T-helper 1 cell treated with Interleukin-12 subunit alpha and Interleukin-12 subunit beta and Interleukin-4 antibody, amounts not matched to agents 30 μg/mL and 1 μg/mL, for 36 hours (primary cell): Measurements from ENCODE around the gene GPR3.
"Not testable (repeated sequence)": the region's sequence is repeated elsewhere in the genome, so short reads cannot be mapped to it uniquely, and the experiment has no call there.

ENCODE experiments used
- H3K27ac Mint-ChIP-seq: one replicate; pipeline ENCODE4 v1.8.0; 2021; ENCODE audit warnings: mild to moderate bottlenecking, mixed read lengths
- H3K27me3 Mint-ChIP-seq: one replicate; pipeline ENCODE4 v1.8.0; 2021; ENCODE audit warnings: low read depth, mixed read lengths
- H3K36me3 Mint-ChIP-seq: one replicate; pipeline ENCODE4 v1.8.0; 2021; ENCODE audit warnings: low read depth, mixed read lengths
- H3K4me1 Mint-ChIP-seq: one replicate; pipeline ENCODE4 v1.8.0; 2021; ENCODE audit warnings: low read depth, mixed read lengths
- H3K4me3 Mint-ChIP-seq: one replicate; pipeline ENCODE4 v1.8.0; 2021; ENCODE audit warnings: mild to moderate bottlenecking, moderate library complexity, mixed read lengths
- H3K9me3 Mint-ChIP-seq: one replicate; pipeline ENCODE4 v1.8.0; 2021; ENCODE audit warnings: mixed read lengths

The GPR3 gene

GRCh38 chr1:27431601-27431940, 39.1 kb downstream of the GPR3 start:
- Mint-ChIP-seq H3K27me3 (no peaks in the 10 kb centered on the region), H3K36me3 (peaks cover 20% of the 10 kb centered on the region), H3K27ac (peak overlapping the region; percentile 75), H3K4me1 (peaks cover 61% of the 10 kb centered on the region), H3K9me3 (no peaks in the 10 kb centered on the region), H3K4me3 (no peak overlapping the region)

DNA sequence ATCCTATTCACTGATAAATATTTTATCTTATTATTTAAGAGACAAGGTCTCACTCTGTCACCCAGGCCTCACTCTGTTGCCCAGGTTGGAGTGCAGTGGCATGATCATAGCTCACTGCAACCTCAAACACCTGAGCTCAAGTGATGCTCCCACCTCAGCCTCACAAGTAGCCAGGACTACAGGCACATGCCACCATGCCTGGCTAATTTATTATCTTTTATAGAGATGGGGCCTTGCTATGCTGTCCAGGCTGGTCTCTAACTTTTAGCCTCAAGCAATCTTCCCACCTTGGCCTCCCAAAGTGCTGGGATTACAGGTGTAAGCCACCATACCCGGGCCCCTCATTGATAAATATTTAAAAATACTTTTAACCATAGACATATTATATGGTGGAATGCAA, 40.3 kb downstream of the GPR3 start:
- H3K27ac Mint-ChIP-seq, H3K9me3 Mint-ChIP-seq, H3K4me3 Mint-ChIP-seq, H3K27me3 Mint-ChIP-seq: not testable (repeated sequence)
- peaks cover 63% of the 10 kb centered on the region for H3K4me1 Mint-ChIP-seq
- peaks cover 12% of the 10 kb centered on the region for H3K36me3 Mint-ChIP-seq

DNA sequence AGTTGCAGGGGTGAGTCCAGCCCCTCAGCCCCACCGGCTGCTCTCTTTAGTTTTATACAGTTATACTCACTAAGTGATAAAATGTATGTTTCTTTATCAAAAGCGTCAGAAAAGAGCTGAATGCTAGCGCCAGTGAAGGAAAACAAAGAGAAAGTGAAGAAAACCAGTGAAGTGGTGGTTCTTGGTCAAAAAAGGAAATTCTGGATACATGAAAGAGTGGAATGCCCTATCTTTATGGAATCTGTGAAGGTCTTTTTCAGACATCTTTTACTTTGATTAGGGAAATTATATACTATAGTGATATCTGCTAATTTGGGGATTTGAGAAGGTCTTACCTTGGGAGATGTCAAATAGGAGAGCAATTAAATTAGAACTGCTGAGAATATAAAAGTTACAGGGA, 41.3 kb downstream of the GPR3 start:
- no peaks in the 10 kb centered on the region for H3K27me3 Mint-ChIP-seq
- no peak overlapping the region for H3K4me3 Mint-ChIP-seq
- no peaks in the 10 kb centered on the region for H3K9me3 Mint-ChIP-seq
- H3K4me1 Mint-ChIP-seq: peaks cover 62% of the 10 kb centered on the region
- H3K27ac Mint-ChIP-seq: no peak overlapping the region
- H3K36me3 Mint-ChIP-seq: peaks cover 4% of the 10 kb centered on the region

GRCh38 chr1:27435566-27436203, 43.3 kb downstream of the GPR3 start:
- Mint-ChIP-seq H3K36me3 (peaks cover 10% of the 10 kb centered on the region), H3K4me3 (peak overlapping the region; percentile 43), H3K9me3 (no peaks in the 10 kb centered on the region), H3K4me1 (peaks cover 63% of the 10 kb centered on the region), H3K27ac (peak overlapping the region; percentile 28), H3K27me3 (no peaks in the 10 kb centered on the region)

DNA sequence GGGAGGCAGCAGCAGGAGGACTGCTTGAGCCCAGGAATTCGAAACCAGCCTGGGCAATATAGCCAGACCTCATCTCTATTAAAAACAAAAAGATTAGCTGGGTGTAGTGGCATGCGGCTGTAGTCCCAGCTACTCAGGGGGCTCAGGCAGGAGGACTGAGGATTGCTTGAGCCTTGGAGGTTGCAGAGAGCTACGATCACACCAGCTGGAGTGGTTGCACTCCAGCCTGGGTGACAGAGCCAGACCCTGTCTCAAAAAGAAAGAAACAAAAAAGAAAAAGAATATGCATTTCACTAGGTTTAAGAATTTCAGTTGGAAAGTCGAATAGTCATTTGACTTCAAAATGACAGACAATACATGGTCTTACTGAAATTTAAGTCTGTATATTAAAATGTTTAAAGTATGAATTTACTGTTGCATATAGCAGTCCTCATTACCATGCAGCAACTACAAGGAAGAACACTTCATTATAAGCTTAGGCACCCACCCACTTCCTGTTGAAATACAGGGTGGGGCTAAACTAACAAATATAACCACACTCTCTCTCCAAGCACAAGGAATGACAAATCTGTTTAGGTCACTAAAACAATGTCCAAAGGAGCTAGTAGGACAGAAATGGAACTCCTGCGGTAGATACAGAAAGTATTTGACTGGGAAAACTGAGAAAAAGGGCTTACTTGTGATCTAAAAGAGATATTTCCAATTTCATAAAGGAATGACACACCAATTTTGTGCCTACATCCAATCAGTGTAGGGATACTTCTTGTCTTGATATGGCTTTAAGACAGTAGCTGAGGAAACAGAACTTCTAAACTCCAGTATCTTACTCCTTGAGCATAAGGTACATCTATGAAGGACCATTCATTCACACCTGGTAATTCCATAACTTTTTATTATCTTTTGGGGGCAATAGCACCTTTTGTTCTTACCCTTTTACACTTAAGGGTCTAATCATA, 44.1 kb downstream of the GPR3 start:
- peak overlapping the region; percentile 43 for H3K4me3 Mint-ChIP-seq
- peaks cover 55% of the 10 kb centered on the region for H3K4me1 Mint-ChIP-seq
- H3K36me3 Mint-ChIP-seq: peaks cover 10% of the 10 kb centered on the region
- no peaks in the 10 kb centered on the region for H3K27me3 Mint-ChIP-seq
- H3K27ac Mint-ChIP-seq: peak overlapping the region; percentile 28
- H3K9me3 Mint-ChIP-seq: no peaks in the 10 kb centered on the region

DNA sequence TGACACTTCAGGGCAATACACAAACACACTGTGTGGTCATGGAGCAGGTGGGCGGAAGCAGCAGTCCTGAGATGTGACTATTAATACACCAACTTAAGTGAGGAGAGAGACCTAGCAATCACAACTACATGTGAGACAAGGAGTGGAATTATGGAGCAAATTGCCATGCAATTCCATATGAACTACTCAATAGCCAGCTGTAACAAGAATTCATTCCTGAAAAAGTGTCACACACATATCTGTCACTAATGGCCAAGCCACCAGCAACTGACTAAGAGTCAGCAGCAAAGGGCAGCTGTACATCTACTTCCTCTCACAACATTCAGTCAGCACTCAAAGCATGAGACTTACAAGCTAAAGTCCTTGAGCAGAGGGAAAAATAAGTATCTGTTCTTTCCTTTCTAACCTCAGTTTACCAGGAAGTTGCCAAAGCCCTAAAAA, 46.2 kb downstream of the GPR3 start:
- no peaks in the 10 kb centered on the region for H3K27me3 Mint-ChIP-seq
- H3K9me3 Mint-ChIP-seq: no peaks in the 10 kb centered on the region
- peaks cover 49% of the 10 kb centered on the region for H3K4me1 Mint-ChIP-seq
- peaks cover 10% of the 10 kb centered on the region for H3K36me3 Mint-ChIP-seq
- no peak overlapping the region for H3K4me3 Mint-ChIP-seq
- H3K27ac Mint-ChIP-seq: no peak overlapping the region

GRCh38 chr1:27439150-27439549, 46.7 kb downstream of the GPR3 start:
- no peak overlapping the region for H3K4me3 Mint-ChIP-seq
- H3K36me3 Mint-ChIP-seq: peaks cover 10% of the 10 kb centered on the region
- H3K27ac Mint-ChIP-seq: no peak overlapping the region
- H3K4me1 Mint-ChIP-seq: peaks cover 50% of the 10 kb centered on the region
- H3K27me3 Mint-ChIP-seq: no peaks in the 10 kb centered on the region
- H3K9me3 Mint-ChIP-seq: no peaks in the 10 kb centered on the region

DNA sequence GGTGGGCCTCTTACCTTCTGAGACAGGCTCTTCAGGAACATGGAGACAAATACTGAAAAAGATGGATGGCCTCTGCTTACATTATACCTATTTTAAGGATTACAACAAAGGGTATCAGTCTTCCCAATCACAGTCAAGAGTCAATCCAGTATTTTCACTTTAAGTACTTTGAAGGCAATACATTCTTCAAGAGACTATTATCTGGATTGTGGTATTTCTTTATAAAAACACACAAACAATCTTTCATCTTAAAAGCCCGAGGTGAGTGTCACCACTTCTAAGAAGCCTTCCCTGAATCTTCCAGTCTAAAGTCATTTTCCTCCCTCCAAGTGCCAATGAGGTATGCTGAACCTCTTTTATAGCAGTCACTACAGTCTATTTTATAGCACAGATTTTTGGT, 52.2 kb downstream of the GPR3 start:
- peaks cover 35% of the 10 kb centered on the region for H3K4me1 Mint-ChIP-seq
- H3K4me3 Mint-ChIP-seq: no peak overlapping the region
- H3K9me3 Mint-ChIP-seq: no peaks in the 10 kb centered on the region
- H3K27ac Mint-ChIP-seq: peak overlapping the region; percentile 13
- no peaks in the 10 kb centered on the region for H3K27me3 Mint-ChIP-seq
- peaks cover 13% of the 10 kb centered on the region for H3K36me3 Mint-ChIP-seq
